SK-N-SH (cell line): ENCODE results near the gene FAM131B.

Experiments used
- CHD2 ChIP-seq: fragments of 150-350 bp; IDR thresholded peaks from 2 replicates; pipeline ENCODE4 v1.6.1; 2018; ENCODE audit warnings: low read length; ENCODE audit not compliant: partially characterized antibody
- EZH2phosphoT487 ChIP-seq: fragments of 200-600 bp; sonication (generic); IDR thresholded peaks from 2 replicates; pipeline ENCODE4 v1.6.1; 2017; ENCODE audit warnings: low read depth, mixed run types, mild to moderate bottlenecking, antibody characterized with exemption, moderate library complexity, borderline replicate concordance
- FOXJ3 ChIP-seq: sonication (generic); formaldehyde crosslinking; IDR thresholded peaks from 2 replicates; pipeline ENCODE4 v1.5.1; 2020; ENCODE audit warnings: mild to moderate bottlenecking, missing genetic modification reagents
- FOXM1 ChIP-seq: IDR thresholded peaks from 2 replicates; pipeline ENCODE4 v1.4.0; 2012; ENCODE audit warnings: low read depth, mild to moderate bottlenecking
- NFIC ChIP-seq: IDR thresholded peaks from 2 replicates; pipeline ENCODE4 v1.4.0; 2012; ENCODE audit warnings: borderline replicate concordance
- NRF1 ChIP-seq: IDR thresholded peaks from 2 replicates; pipeline ENCODE4 v1.6.1; 2012; ENCODE audit warnings: low read depth, mild to moderate bottlenecking, low read length
- POLR2AphosphoS5 ChIP-seq: IDR thresholded peaks from 2 replicates; pipeline ENCODE4 v1.6.1; 2012; ENCODE audit warnings: low read depth, low read length
- RFX5 ChIP-seq: IDR thresholded peaks from 2 replicates; pipeline ENCODE4 v1.6.1; 2012; ENCODE audit warnings: mild to moderate bottlenecking, improper control_type of control experiment, low read length
- SIN3A ChIP-seq: IDR thresholded peaks from 2 replicates; pipeline ENCODE4 v1.6.1; 2012; ENCODE audit warnings: low read depth, mild to moderate bottlenecking, low read length, moderate library complexity, borderline replicate concordance
- TEAD4 ChIP-seq: IDR thresholded peaks from 2 replicates; pipeline ENCODE4 v1.4.0; 2012; ENCODE audit warnings: mild to moderate bottlenecking, borderline replicate concordance; ENCODE audit not compliant: insufficient read depth
- TF ChIP-seq, protein P1 (sequence below): IDR thresholded peaks from 2 replicates; pipeline ENCODE4; 2012
- TF ChIP-seq, protein P2 (sequence below): fragments of 200-600 bp; sonication (generic); IDR thresholded peaks from 2 replicates; pipeline ENCODE4 v1.6.1; 2017; ENCODE audit warnings: antibody characterized with exemption, mild to moderate bottlenecking, moderate library complexity
- TF ChIP-seq, protein P3 (sequence below): IDR thresholded peaks from 2 replicates; pipeline ENCODE4 v1.6.1; 2012; ENCODE audit warnings: mild to moderate bottlenecking, low read depth, low read length, moderate library complexity
- TF ChIP-seq, protein P4 (sequence below): IDR thresholded peaks from 2 replicates; pipeline ENCODE4 v1.4.0; 2012; ENCODE audit warnings: low read depth

DNA sequence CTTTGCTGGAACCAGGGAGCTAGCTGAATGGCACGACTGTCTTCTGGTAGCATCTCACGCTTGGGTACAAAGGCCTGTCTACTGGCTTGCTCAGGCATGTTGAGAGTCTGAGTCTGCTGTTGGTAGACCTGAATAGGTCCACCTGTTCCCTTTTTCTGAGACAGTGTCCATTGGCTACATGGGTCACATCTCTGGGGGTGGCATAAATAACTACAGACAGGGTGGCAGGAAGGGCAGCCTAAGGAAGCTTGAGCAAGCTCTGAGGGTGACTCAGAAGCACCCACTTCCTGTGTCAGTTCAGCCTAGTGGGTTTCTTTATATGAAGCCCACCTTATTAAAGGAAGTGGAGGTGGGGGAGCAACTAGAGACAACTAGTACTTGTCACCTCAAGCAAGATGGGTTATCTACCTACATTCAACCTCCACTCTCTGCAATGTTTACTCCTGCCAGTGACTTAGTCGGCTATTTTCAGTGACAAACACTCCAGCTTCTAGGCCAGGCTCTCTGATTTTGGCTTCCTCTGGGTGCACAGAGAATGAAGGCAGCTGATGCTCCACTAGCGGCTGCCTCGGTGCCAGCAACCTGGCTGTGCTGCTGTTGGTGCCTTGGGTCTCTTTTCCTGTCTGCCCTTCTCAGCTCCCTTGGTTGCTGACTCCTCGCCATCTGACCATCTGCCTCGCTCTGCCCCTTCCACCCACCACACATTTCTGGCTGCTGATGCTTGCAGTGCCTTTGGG lies 13.0 kb upstream of the FAM131B start:
- no peak for TF ChIP-seq FOXJ3 (CRISPR knock-in tag)
- TF ChIP-seq, protein P1, sequence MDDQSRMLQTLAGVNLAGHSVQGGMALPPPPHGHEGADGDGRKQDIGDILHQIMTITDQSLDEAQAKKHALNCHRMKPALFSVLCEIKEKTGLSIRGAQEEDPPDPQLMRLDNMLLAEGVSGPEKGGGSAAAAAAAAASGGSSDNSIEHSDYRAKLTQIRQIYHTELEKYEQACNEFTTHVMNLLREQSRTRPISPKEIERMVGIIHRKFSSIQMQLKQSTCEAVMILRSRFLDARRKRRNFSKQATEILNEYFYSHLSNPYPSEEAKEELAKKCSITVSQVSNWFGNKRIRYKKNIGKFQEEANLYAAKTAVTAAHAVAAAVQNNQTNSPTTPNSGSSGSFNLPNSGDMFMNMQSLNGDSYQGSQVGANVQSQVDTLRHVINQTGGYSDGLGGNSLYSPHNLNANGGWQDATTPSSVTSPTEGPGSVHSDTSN, result no peak
- TF ChIP-seq, protein P2, sequence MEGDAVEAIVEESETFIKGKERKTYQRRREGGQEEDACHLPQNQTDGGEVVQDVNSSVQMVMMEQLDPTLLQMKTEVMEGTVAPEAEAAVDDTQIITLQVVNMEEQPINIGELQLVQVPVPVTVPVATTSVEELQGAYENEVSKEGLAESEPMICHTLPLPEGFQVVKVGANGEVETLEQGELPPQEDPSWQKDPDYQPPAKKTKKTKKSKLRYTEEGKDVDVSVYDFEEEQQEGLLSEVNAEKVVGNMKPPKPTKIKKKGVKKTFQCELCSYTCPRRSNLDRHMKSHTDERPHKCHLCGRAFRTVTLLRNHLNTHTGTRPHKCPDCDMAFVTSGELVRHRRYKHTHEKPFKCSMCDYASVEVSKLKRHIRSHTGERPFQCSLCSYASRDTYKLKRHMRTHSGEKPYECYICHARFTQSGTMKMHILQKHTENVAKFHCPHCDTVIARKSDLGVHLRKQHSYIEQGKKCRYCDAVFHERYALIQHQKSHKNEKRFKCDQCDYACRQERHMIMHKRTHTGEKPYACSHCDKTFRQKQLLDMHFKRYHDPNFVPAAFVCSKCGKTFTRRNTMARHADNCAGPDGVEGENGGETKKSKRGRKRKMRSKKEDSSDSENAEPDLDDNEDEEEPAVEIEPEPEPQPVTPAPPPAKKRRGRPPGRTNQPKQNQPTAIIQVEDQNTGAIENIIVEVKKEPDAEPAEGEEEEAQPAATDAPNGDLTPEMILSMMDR, result no peak
- no peak for TF ChIP-seq POLR2AphosphoS5
- TF ChIP-seq FOXM1, result no peak
- no peak for TF ChIP-seq NRF1
- no peak for TF ChIP-seq SIN3A
- TF ChIP-seq, protein P3, sequence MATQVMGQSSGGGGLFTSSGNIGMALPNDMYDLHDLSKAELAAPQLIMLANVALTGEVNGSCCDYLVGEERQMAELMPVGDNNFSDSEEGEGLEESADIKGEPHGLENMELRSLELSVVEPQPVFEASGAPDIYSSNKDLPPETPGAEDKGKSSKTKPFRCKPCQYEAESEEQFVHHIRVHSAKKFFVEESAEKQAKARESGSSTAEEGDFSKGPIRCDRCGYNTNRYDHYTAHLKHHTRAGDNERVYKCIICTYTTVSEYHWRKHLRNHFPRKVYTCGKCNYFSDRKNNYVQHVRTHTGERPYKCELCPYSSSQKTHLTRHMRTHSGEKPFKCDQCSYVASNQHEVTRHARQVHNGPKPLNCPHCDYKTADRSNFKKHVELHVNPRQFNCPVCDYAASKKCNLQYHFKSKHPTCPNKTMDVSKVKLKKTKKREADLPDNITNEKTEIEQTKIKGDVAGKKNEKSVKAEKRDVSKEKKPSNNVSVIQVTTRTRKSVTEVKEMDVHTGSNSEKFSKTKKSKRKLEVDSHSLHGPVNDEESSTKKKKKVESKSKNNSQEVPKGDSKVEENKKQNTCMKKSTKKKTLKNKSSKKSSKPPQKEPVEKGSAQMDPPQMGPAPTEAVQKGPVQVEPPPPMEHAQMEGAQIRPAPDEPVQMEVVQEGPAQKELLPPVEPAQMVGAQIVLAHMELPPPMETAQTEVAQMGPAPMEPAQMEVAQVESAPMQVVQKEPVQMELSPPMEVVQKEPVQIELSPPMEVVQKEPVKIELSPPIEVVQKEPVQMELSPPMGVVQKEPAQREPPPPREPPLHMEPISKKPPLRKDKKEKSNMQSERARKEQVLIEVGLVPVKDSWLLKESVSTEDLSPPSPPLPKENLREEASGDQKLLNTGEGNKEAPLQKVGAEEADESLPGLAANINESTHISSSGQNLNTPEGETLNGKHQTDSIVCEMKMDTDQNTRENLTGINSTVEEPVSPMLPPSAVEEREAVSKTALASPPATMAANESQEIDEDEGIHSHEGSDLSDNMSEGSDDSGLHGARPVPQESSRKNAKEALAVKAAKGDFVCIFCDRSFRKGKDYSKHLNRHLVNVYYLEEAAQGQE, result no peak
- TF ChIP-seq NFIC, result no peak
- TF ChIP-seq CHD2, result no peak
- no peak for TF ChIP-seq EZH2phosphoT487
- TF ChIP-seq, protein P4, sequence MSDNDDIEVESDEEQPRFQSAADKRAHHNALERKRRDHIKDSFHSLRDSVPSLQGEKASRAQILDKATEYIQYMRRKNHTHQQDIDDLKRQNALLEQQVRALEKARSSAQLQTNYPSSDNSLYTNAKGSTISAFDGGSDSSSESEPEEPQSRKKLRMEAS, result no peak
- no peak for TF ChIP-seq TEAD4
- TF ChIP-seq RFX5, result no peak
